Measurements from ENCODE around the gene FOXO1.

FOXO1 gene

GRCh38 chr13:40537146-40537895 is 129.1 kb downstream of the FOXO1 start:
- DNase-seq: no peak

DNA sequence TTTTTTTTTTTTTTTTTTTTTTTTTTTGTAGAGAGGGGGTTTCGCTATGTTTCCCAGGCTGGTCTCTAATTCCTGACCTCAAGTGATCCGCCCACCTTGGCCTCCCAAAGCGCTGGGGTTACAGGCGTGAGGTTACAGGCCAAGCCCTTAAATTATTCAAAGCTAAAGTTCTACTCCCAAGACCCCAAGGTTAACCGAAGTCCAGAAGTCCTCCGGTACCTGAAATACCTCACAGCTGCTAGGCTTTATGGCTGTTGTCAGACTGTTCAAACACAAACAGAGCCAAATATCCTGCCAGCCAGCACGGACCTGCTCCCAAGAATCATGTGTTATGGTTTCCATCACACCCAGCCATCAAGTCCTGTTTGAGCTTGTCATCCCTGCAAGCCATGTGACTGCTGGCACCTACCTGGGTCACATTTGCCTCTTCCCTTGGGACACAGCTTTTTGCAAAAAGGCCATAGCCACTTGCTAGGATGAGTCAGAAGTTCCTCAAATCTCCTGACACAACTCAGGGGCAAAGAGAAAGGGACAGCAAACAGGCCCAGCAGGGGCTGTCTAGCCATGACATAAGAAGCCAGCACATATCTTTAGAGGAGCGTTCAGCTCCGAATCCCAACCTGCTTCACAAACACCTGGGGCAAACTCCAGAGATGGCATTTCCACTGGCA is 129.9 kb downstream of the FOXO1 start:
- no peak for DNase-seq

- DNase-seq: no peak
Measured at GRCh38 chr13:40535345-40535836, 131.1 kb downstream of the FOXO1 start.

GRCh38 chr13:40534456-40534855 is 132.0 kb downstream of the FOXO1 start:
- DNase-seq: no peak

GRCh38 chr13:40533072-40533471 is 133.4 kb downstream of the FOXO1 start:
- DNase-seq: no peak

GRCh38 chr13:40530961-40531360 is 135.5 kb downstream of the FOXO1 start:
- DNase-seq: no peak

- no peak for DNase-seq
Measured at GRCh38 chr13:40528881-40529280, 137.6 kb downstream of the FOXO1 start.

DNA sequence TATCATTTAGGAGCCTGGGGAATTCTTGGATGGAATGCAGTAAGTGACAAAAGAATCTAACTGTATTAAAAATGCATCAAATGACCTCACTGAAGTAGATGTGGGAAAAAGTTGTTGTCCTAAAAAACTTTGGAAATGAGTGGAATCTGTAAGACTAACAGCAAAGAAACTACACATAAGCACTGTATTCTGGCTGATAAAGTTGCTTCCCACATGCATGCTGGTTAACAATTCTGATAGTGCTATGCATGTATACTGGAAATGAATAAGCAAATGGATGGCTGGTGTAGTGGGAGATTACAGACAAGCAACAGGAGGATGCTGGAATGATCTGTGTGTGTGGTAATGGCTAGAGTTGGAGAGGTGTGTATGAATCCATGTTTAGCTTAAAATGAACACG is 138.5 kb downstream of the FOXO1 start:
- no peak for DNase-seq

DNA sequence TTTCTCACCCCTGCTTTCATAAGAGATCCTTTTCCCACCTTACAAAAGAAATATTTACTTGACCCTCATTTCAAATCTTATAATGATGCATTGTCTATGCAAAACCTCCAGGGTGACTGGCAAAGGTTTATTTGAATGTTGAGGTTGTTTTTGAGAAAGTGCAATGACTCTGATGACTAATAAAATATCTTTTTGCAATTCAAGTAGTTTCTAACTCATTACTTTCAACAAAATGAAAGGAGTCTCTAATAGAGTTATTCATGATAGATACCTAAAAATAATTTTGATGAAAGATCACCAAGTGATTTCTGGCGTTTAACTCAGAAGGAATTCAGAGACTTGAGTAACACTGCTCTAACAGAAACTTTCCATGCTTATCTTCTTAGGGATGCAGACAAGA is 144.2 kb downstream of the FOXO1 start:
- DNase-seq: no peak

DNA sequence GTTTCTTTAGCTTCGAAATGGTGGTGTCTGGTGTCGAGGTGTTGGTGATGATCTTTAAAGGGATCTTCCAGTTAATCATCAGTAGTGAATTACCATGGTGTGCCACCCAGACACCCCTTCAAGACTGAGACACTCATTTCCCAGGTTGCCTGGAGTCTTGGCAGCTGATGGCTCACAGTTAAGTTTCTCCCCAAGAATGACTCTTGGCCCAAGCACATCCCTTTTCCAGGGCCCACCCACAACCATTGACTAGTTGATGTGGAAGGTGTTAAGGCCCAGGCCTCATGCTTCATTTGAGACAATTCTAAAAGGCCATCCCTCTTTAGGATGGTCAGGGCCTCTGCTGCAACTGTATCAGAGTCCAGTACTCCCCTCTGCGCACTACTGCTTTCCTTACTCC is 145.5 kb downstream of the FOXO1 start:
- DNase-seq: peak; percentile 19

GRCh38 chr13:40519637-40520036 is 146.8 kb downstream of the FOXO1 start:
- DNase-seq: no peak

GRCh38 chr13:40518481-40518882 is 148.0 kb downstream of the FOXO1 start:
- peak; percentile 87 for DNase-seq

GRCh38 chr13:40517486-40518480 is 148.7 kb downstream of the FOXO1 start:
- DNase-seq: peak; percentile 52

DNA sequence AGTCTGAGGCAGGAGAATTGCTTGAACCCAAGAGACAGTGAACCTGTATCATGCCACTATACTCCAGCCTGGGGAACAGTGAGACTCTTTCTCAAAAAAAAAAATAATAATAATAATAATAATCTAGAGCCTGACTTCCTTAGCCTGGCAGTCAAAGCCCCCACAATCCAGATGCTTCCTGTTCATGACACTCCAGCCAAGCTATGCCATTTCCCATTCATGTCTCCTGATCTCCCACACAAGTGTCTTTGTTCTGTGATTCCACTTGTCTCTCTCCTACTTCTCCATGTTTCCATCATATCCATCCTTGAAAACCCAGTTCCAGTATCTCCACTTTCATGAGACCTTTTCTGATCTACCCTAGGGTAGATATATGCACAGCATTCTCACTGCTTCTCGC is 150.7 kb downstream of the FOXO1 start:
- DNase-seq: no peak

- DNase-seq: no peak
Measured at GRCh38 chr13:40514802-40515201, 151.6 kb downstream of the FOXO1 start.

DNA sequence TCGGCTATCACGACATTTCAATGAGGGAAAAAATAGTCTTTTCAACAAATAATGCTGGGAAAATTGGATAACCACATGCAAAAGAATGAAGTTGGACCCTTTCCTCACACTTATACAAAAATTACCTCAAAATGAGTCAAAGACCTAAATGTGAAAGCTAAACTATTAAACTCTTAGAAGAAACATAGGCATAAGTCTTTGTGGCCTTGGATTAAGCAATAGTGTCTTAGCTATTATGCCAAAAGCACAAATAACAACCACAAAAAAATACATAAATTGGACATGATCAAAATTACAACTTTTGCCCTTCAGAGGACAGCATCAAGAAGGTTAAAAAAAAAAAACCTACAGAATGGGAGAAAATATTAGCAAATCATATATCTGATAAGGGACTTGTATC is 156.6 kb downstream of the FOXO1 start:
- no peak for DNase-seq

GRCh38 chr13:40508767-40509342 is 157.6 kb downstream of the FOXO1 start:
- DNase-seq: no peak

DNA sequence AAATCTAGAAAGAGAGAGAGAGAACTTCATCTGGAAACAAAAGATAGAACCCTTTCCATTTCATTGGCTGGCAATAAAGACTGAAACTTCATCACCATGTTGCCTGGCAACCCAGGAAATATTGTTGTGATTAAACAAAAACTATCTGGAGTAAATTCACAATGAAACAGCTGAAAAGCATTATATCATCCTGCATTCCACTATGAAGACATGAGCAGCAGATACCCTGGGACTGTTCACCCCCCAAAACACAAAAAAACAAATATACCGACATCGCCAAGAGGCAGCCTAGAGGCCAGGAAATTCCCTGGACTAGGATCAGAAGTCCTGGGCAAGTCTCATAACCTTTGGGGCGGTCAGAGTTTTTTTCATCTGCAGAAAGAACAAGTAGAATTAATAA is 158.3 kb downstream of the FOXO1 start:
- no peak for DNase-seq

- DNase-seq: no peak
Measured at GRCh38 chr13:40506592-40507446, 159.6 kb downstream of the FOXO1 start.

Measured in stimulated activated CD4-positive, alpha-beta T cell treated with anti-CD3 and anti-CD28 coated beads, Interleukin-15, amount 100 ng/mL, for 24 hours (primary cell).